ENCODE measurements around the gene BMP8B.

The BMP8B gene

GRCh38 chr1:39737546-39738169 lies 51.0 kb downstream of the BMP8B start:
- no peak for DNase-seq
- Histone ChIP-seq H3K9me3 (ENCODE audit: insufficient read depth, low read depth, low read length) (peaks cover 2% of the 10 kb centered on the region), H3K9ac (ENCODE audit: low read length) (no peak overlapping the region), H3K27me3 (ENCODE audit: insufficient read depth, low read length) (no peaks in the 10 kb centered on the region), H3K18ac (ENCODE audit: low read length) (no peak overlapping the region), H2BK120ac (ENCODE audit: insufficient read depth, low read length, poor library complexity) (no peak overlapping the region), H3K4me1 (ENCODE audit: control insufficient read depth in 1 of 2, insufficient read depth in 2 of 2, low read length in 2 of 2) (peaks cover 6 to 7% of the 10 kb centered on the region in 2 experiments), H2AFZ (ENCODE audit: insufficient read depth, low read length, poor library complexity) (no peak overlapping the region), H3K14ac (ENCODE audit: low read length) (no peak overlapping the region), H2BK12ac (ENCODE audit: low read length) (no peak overlapping the region), H3K79me1 (ENCODE audit: low read length) (peaks cover 4% of the 10 kb centered on the region), H4K12ac (ENCODE audit: low read depth, low read length) (no peak overlapping the region), H4K91ac (ENCODE audit: low read depth, low read length) (no peak overlapping the region), H3K27ac (ENCODE audit: low read depth, low read length) (no peak overlapping the region), H2BK5ac (ENCODE audit: low read depth, low read length, poor library complexity) (no peak overlapping the region), H3K23ac (ENCODE audit: low read length) (no peak overlapping the region), H2AK5ac (ENCODE audit: low read length) (no peak overlapping the region), H4K8ac (ENCODE audit: low read depth, low read length) (no peak overlapping the region), H3K4me2 (ENCODE audit: low read length) (no peak overlapping the region), H3K4ac (ENCODE audit: low read depth, low read length) (no peak overlapping the region), H3K79me2 (ENCODE audit: control insufficient read depth, insufficient read depth, low read length, poor library complexity) (peaks cover 4% of the 10 kb centered on the region), H3K36me3 (ENCODE audit: control insufficient read depth in 1 of 2, insufficient read depth in 2 of 2, low read length in 2 of 2) (peaks cover 2 to 6% of the 10 kb centered on the region in 2 experiments), H3K4me3 (ENCODE audit: low read depth, low read length) (no peak overlapping the region)
- WGBS (ENCODE audit: extremely low coverage, insufficient coverage, insufficient read length), result no CpG with 5 or more reads among the region's 9 CpGs

GRCh38 chr1:39735731-39736130 lies 52.9 kb downstream of the BMP8B start:
- Histone ChIP-seq H2BK5ac (ENCODE audit: low read depth, low read length, poor library complexity) (no peak overlapping the region), H2BK120ac (ENCODE audit: insufficient read depth, low read length, poor library complexity) (no peak overlapping the region), H3K18ac (ENCODE audit: low read length) (no peak overlapping the region), H3K4me1 (ENCODE audit: control insufficient read depth in 1 of 2, insufficient read depth in 2 of 2, low read length in 2 of 2) (peaks cover 6 to 7% of the 10 kb centered on the region in 2 experiments), H3K27ac (ENCODE audit: low read depth, low read length) (no peak overlapping the region), H3K4ac (ENCODE audit: low read depth, low read length) (no peak overlapping the region), H2AK5ac (ENCODE audit: low read length) (no peak overlapping the region), H4K8ac (ENCODE audit: low read depth, low read length) (no peak overlapping the region), H4K91ac (ENCODE audit: low read depth, low read length) (no peak overlapping the region), H3K4me3 (ENCODE audit: low read depth, low read length) (no peak overlapping the region), H3K9ac (ENCODE audit: low read length) (no peak overlapping the region), H3K23ac (ENCODE audit: low read length) (no peak overlapping the region), H3K4me2 (ENCODE audit: low read length) (no peak overlapping the region), H2BK12ac (ENCODE audit: low read length) (no peak overlapping the region), H3K14ac (ENCODE audit: low read length) (no peak overlapping the region), H4K12ac (ENCODE audit: low read depth, low read length) (no peak overlapping the region), H3K36me3 (ENCODE audit: control insufficient read depth in 1 of 2, insufficient read depth in 2 of 2, low read length in 2 of 2) (no peaks in the 10 kb centered on the region), H2AFZ (ENCODE audit: insufficient read depth, low read length, poor library complexity) (no peak overlapping the region), H3K79me1 (ENCODE audit: low read length) (peaks cover 4% of the 10 kb centered on the region), H3K79me2 (ENCODE audit: control insufficient read depth, insufficient read depth, low read length, poor library complexity) (peaks cover 4% of the 10 kb centered on the region), H3K9me3 (ENCODE audit: insufficient read depth, low read depth, low read length) (peaks cover 2% of the 10 kb centered on the region), H3K27me3 (ENCODE audit: insufficient read depth, low read length) (no peaks in the 10 kb centered on the region)
- DNase-seq, result no peak
- no CpG with 5 or more reads among the region's 3 CpGs for WGBS (ENCODE audit: extremely low coverage, insufficient coverage, insufficient read length)

- Histone ChIP-seq H3K9me3 (ENCODE audit: insufficient read depth, low read depth, low read length) (peaks cover 2% of the 10 kb centered on the region), H3K23ac (ENCODE audit: low read length) (no peak overlapping the region), H3K4me3 (ENCODE audit: low read depth, low read length) (no peak overlapping the region), H2BK5ac (ENCODE audit: low read depth, low read length, poor library complexity) (no peak overlapping the region), H3K36me3 (ENCODE audit: control insufficient read depth in 1 of 2, insufficient read depth in 2 of 2, low read length in 2 of 2) (no peaks in the 10 kb centered on the region), H2AK5ac (ENCODE audit: low read length) (no peak overlapping the region), H4K12ac (ENCODE audit: low read depth, low read length) (no peak overlapping the region), H3K14ac (ENCODE audit: low read length) (no peak overlapping the region), H3K4ac (ENCODE audit: low read depth, low read length) (no peak overlapping the region), H3K9ac (ENCODE audit: low read length) (no peak overlapping the region), H3K18ac (ENCODE audit: low read length) (no peak overlapping the region), H3K4me1 (ENCODE audit: control insufficient read depth in 1 of 2, insufficient read depth in 2 of 2, low read length in 2 of 2) (no peaks in the 10 kb centered on the region), H2AFZ (ENCODE audit: insufficient read depth, low read length, poor library complexity) (no peak overlapping the region), H3K79me1 (ENCODE audit: low read length) (no peaks in the 10 kb centered on the region), H4K8ac (ENCODE audit: low read depth, low read length) (no peak overlapping the region), H4K91ac (ENCODE audit: low read depth, low read length) (no peak overlapping the region), H3K79me2 (ENCODE audit: control insufficient read depth, insufficient read depth, low read length, poor library complexity) (no peaks in the 10 kb centered on the region), H3K27me3 (ENCODE audit: insufficient read depth, low read length) (peaks cover under 1% of the 10 kb centered on the region), H3K4me2 (ENCODE audit: low read length) (no peak overlapping the region), H2BK120ac (ENCODE audit: insufficient read depth, low read length, poor library complexity) (no peak overlapping the region), H2BK12ac (ENCODE audit: low read length) (no peak overlapping the region), H3K27ac (ENCODE audit: low read depth, low read length) (no peak overlapping the region)
- no CpG with 5 or more reads among the region's 7 CpGs for WGBS (ENCODE audit: extremely low coverage, insufficient coverage, insufficient read length)
- no peak for DNase-seq
These were observed 55.5 kb downstream of the BMP8B start for GRCh38 chr1:39733161-39733560.

- Histone ChIP-seq H3K36me3 (ENCODE audit: control insufficient read depth in 1 of 2, insufficient read depth in 2 of 2, low read length in 2 of 2) (no peaks in the 10 kb centered on the region), H2BK5ac (ENCODE audit: low read depth, low read length, poor library complexity) (no peak overlapping the region), H2BK120ac (ENCODE audit: insufficient read depth, low read length, poor library complexity) (no peak overlapping the region), H3K4me2 (ENCODE audit: low read length) (no peak overlapping the region), H3K27me3 (ENCODE audit: insufficient read depth, low read length) (peaks cover 4% of the 10 kb centered on the region), H2AFZ (ENCODE audit: insufficient read depth, low read length, poor library complexity) (no peak overlapping the region), H2BK12ac (ENCODE audit: low read length) (no peak overlapping the region), H3K23ac (ENCODE audit: low read length) (no peak overlapping the region), H3K4me1 (ENCODE audit: control insufficient read depth in 1 of 2, insufficient read depth in 2 of 2, low read length in 2 of 2) (no peaks in the 10 kb centered on the region), H3K27ac (ENCODE audit: low read depth, low read length) (no peak overlapping the region), H3K14ac (ENCODE audit: low read length) (no peak overlapping the region), H3K4me3 (ENCODE audit: low read depth, low read length) (no peak overlapping the region), H2AK5ac (ENCODE audit: low read length) (no peak overlapping the region), H3K4ac (ENCODE audit: low read depth, low read length) (no peak overlapping the region), H3K79me1 (ENCODE audit: low read length) (no peaks in the 10 kb centered on the region), H3K9ac (ENCODE audit: low read length) (no peak overlapping the region), H3K9me3 (ENCODE audit: insufficient read depth, low read depth, low read length) (peaks cover 2% of the 10 kb centered on the region), H3K18ac (ENCODE audit: low read length) (no peak overlapping the region), H3K79me2 (ENCODE audit: control insufficient read depth, insufficient read depth, low read length, poor library complexity) (no peaks in the 10 kb centered on the region), H4K8ac (ENCODE audit: low read depth, low read length) (no peak overlapping the region), H4K12ac (ENCODE audit: low read depth, low read length) (no peak overlapping the region), H4K91ac (ENCODE audit: low read depth, low read length) (no peak overlapping the region)
- no CpG with 5 or more reads among the region's 3 CpGs for WGBS (ENCODE audit: extremely low coverage, insufficient coverage, insufficient read length)
- DNase-seq, result no peak
These were observed 55.9 kb downstream of the BMP8B start for GRCh38 chr1:39732730-39733129.
